ENCODE measurements around the gene CLK3. TPM values are rescaled to one million over a fixed set of nuclear protein-coding genes. Genes with fewer than 3 reads are reported as not detected.

Gene CLK3
- total RNA-seq, 4 donors from 2014 or later: 123 to 361 (median 213) TPM

- Histone ChIP-seq H3K4me3 (no peak overlapping the region), H3K36me3 (peaks cover 0 to 33% (median 0%) of the 10 kb centered on the region in 3 donors), H3K27me3 (no peaks in the 10 kb centered on the region), H3K9me3 (no peaks in the 10 kb centered on the region), H3K27ac (peak overlapping the region in 3 of 4 donors; percentile 37 to 83 (median 64)), H3K4me1 (peaks cover 0 to 24% (median 5%) of the 10 kb centered on the region in 4 donors)
- DNase-seq: no peak
- TF ChIP-seq POLR2A (IDR thresholded peaks at IDR 0.05) (no peak), CTCF (IDR thresholded peaks at IDR 0.05) (no peak)
Observed at GRCh38 chr15:74642348-74642733, 26.7 kb downstream of the CLK3 start.

GRCh38 chr15:74642734-74643664 lies 27.4 kb downstream of the CLK3 start:
- H3K36me3 ChIP-seq: peaks cover 0 to 27% (median 0%) of the 10 kb centered on the region in 3 donors
- no peak for DNase-seq

GRCh38 chr15:74643665-74644204 lies 28.1 kb downstream of the CLK3 start:
- Histone ChIP-seq H3K36me3 (peaks cover 0 to 22% (median 0%) of the 10 kb centered on the region in 3 donors), H3K4me1 (peaks cover 0 to 24% (median 5%) of the 10 kb centered on the region in 4 donors), H3K27ac (peak overlapping the region in 3 of 4 donors; percentile 2 to 83 (median 64)), H3K27me3 (no peaks in the 10 kb centered on the region), H3K4me3 (no peak overlapping the region), H3K9me3 (no peaks in the 10 kb centered on the region)
- DNase-seq: no peak
- no peak for TF ChIP-seq POLR2A (IDR thresholded peaks at IDR 0.05)
- no peak for TF ChIP-seq CTCF (IDR thresholded peaks at IDR 0.05)

More at GRCh38 chr15:74642734-74643664, 27.4 kb downstream of the CLK3 start:
- TF ChIP-seq CTCF (IDR thresholded peaks at IDR 0.05) (no peak), POLR2A (IDR thresholded peaks at IDR 0.05) (peak in 1 of 2 donors; percentile 11)
- Histone ChIP-seq H3K4me3 (no peak overlapping the region), H3K9me3 (no peaks in the 10 kb centered on the region), H3K27me3 (no peaks in the 10 kb centered on the region), H3K27ac (peak overlapping the region in 3 of 4 donors; percentile 37 to 83 (median 64)), H3K4me1 (peaks cover 0 to 24% (median 5%) of the 10 kb centered on the region in 4 donors)

- H3K4me1 ChIP-seq: peaks cover 0 to 24% (median 5%) of the 10 kb centered on the region in 4 donors
- no peak for DNase-seq
- H3K36me3 ChIP-seq: no peaks in the 10 kb centered on the region
- H3K27ac ChIP-seq: no peak overlapping the region
- no peaks in the 10 kb centered on the region for H3K27me3 ChIP-seq
- no peak overlapping the region for H3K4me3 ChIP-seq
- no peaks in the 10 kb centered on the region for H3K9me3 ChIP-seq
- TF ChIP-seq CTCF (IDR thresholded peaks at IDR 0.05) (no peak), POLR2A (IDR thresholded peaks at IDR 0.05) (no peak)
Observed at GRCh38 chr15:74646480-74646879, 30.8 kb downstream of the CLK3 start.

GRCh38 chr15:74648051-74648842 lies 32.6 kb downstream of the CLK3 start:
- Histone ChIP-seq H3K36me3 (no peaks in the 10 kb centered on the region), H3K4me1 (peaks cover 0 to 17% (median 0%) of the 10 kb centered on the region in 4 donors), H3K9me3 (no peaks in the 10 kb centered on the region), H3K27ac (no peak overlapping the region), H3K4me3 (no peak overlapping the region), H3K27me3 (no peaks in the 10 kb centered on the region)
- no peak for DNase-seq
- no peak for TF ChIP-seq POLR2A (IDR thresholded peaks at IDR 0.05)
- TF ChIP-seq CTCF (IDR thresholded peaks at IDR 0.05): no peak

Measured in Peyer's patch (tissue), 4 donors.